Astrocyte of the cerebellum (primary cell): ENCODE results near the gene CPNE5.

Experiments used
- DNase-seq: peaks from one replicate; pipeline ENCODE4 v3.0.0-alpha.2; 2011; ENCODE audit warnings: low read depth
- H3K4me3 ChIP-seq: 2 replicates; pipeline ENCODE4 v1.5.1; 2011; ENCODE audit warnings: mild to moderate bottlenecking, low read depth, low read length, moderate library complexity
- in situ Hi-C: cut with HindIII; loops from 2 replicates; pipeline ENCODE4 v1.10.0; 2017; ENCODE audit warnings: low sequenced_read_pairs
- TF ChIP-seq, protein P1 (sequence below): IDR thresholded peaks from 2 replicates; pipeline ENCODE4 v1.5.1; 2012; ENCODE audit warnings: low read length, low read depth, moderate library complexity, mild to moderate bottlenecking; ENCODE audit errors: missing control alignments

CPNE5 gene

DNA sequence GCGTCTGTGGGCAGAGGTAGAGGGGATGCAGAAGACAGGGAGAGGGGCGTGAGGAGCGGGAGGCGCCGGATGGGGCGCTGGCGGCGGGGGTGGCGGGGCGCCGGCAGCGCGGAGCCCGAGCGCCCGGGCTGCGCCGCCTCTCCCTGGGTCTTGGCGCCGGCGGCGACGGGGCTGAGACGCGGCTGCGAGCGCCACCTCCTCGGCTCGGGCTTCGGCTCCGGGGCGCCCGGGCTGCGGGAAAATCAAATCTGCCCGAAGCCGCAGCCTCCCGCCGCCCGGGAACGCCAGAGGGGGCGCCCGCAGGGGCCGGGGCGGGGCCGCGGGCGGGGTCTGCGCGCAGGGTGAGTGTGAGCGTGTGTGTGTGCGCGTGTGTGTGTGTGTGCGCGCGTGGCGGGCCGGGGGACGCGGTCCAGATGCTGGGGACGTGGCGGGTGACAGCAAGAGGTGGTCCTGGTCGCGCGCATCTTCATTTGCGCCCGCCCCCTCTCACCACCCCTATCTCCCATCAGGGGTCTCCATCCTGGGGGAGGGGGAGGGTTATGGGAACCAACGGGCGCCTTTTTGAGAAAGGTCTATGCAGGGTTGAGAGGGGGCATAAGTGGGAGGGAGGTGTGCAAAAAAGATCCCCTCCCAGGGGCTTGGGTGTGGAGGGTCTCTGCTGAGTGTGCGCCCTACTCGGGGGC, 646 bp upstream of the CPNE5 start:
- no peak for DNase-seq
- TF ChIP-seq, protein P1, sequence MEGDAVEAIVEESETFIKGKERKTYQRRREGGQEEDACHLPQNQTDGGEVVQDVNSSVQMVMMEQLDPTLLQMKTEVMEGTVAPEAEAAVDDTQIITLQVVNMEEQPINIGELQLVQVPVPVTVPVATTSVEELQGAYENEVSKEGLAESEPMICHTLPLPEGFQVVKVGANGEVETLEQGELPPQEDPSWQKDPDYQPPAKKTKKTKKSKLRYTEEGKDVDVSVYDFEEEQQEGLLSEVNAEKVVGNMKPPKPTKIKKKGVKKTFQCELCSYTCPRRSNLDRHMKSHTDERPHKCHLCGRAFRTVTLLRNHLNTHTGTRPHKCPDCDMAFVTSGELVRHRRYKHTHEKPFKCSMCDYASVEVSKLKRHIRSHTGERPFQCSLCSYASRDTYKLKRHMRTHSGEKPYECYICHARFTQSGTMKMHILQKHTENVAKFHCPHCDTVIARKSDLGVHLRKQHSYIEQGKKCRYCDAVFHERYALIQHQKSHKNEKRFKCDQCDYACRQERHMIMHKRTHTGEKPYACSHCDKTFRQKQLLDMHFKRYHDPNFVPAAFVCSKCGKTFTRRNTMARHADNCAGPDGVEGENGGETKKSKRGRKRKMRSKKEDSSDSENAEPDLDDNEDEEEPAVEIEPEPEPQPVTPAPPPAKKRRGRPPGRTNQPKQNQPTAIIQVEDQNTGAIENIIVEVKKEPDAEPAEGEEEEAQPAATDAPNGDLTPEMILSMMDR = no peak
- in situ Hi-C loops = loop anchor here (10.0 kb wide), 1 partner anchor 85 kb away; no protein-coding TSS in a partner anchor

DNA sequence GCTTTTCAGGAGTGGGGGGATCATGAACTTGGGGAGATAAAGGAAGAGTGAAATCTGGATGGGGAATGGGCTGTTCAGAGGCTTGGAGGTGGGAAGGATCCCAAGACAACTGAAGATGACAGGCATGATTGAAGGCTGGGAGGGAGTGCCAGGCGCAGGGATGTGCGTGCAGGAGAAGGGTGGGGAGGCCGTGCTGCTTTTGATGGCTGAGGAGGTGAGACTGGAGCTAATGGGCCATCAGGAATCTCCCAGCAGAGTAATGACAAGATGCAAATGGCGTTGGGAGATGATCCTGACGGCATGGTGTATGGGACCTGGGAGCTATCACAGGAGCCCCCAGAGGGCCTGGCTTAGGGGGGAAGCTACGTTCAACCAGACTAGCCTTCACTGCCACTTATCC, 1.6 kb downstream of the CPNE5 start:
- TF ChIP-seq, protein P1 = no peak
- in situ Hi-C loops = no loop called here
- no peak overlapping the region for H3K4me3 ChIP-seq
- no peak for DNase-seq

More for the DNA sequence above, 646 bp upstream of the CPNE5 start:
- peak overlapping the region; percentile 41 for H3K4me3 ChIP-seq

DNA sequence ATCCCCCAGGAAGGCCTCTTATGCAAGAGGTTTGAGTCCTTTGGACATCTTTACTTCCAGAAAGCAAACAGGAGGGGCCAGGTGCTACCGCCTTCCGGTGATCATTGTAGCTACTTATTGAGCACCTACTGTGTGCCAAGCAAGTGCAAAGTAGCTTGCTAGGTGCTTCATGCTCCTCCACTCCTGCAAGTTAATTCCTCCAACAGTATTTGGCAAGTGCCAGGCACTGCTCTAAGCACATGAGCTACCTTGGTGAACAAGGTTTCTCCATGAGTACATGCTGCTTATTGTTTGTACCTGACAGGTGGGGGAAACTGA, 2.3 kb downstream of the CPNE5 start:
- DNase-seq = no peak
- TF ChIP-seq, protein P1 = no peak
- in situ Hi-C loops = no loop called here
- no peak overlapping the region for H3K4me3 ChIP-seq

DNA sequence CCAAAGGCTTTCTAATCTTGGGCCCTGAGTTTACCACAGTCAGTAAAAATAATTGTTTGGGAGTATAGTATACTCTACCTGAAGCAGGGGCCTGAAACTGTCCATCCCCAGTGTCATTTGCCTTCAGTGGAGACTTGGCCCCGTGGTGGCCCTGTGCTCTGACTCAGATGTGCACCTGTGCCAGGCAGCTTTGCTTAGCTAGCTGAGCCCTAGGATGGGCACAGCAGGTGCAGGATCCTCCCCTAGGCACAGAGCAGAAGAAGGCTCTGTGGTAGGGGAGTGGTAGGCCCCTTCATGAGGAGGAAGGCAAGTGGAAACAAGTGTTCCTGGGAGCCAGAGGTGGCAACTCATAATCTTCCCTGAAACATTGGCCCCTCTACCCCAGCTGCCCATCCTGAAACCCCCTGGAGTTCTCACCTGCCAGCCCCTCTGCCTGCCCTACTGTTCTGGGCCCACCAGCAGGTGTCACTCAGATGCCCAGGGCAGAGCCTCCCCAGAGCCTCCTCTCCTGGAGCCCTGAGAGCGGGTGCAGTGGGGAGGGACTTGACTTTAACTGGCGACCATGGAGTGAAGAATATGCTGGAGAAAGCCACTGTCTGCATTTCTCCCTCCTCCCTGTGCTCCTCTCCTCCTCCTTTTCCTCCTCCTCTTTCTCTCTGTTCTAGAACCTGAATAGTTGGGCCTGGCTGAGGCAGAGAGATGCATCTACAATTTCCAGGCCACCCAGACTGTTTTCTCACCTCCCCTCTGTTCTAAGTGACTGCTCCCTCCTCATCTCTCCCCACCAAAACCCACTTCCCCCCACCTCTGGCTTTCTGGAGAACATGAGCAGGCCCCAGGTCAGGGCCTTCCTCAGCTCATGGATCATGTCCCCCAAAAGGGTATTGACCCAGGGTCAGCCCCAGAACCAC, 2.9 kb downstream of the CPNE5 start:
- TF ChIP-seq, protein P1 = no peak
- in situ Hi-C loops = no loop called here
- H3K4me3 ChIP-seq = no peak overlapping the region
- no peak for DNase-seq

GRCh38 chr6:36834576-36835341, 4.5 kb downstream of the CPNE5 start:
- DNase-seq = no peak
- TF ChIP-seq, protein P1 = no peak
- H3K4me3 ChIP-seq = no peak overlapping the region
- in situ Hi-C loops = no loop called here

DNA sequence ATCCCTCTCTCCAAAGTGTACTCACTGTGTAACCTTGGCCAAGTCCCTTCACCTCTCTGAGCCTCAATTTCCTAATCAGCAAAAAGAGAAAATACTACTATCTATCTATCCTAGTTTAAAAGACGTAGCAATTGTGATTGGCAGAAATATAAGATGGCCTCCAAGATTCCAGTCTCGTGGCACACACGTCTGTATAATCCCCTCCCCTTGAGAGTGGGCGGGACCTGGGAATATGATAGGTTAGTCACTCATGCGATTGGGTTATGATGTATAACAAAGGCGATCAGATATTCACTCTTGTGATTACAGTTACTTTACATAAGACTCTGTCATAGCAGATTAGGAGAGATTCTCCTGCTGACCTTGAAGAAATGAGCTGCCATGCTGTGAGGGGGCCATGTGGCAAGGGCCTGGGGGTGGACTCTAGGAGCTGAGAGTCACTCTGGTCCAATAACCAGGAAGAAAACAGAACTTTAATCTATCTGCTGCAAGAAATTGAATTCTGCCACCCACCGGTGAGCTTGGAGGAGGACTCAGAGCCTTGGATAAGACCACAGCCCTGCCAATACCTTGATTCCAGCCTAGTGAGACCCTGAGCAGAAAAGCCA, 6.0 kb downstream of the CPNE5 start:
- DNase-seq = no peak
- TF ChIP-seq, protein P1 = no peak
- in situ Hi-C loops = no loop called here

More for the DNA sequence above, 6.0 kb downstream of the CPNE5 start:
- H3K4me3 ChIP-seq = no peak overlapping the region
